K562 (cell line): Measurements from ENCODE around the gene GOLT1A. TPM values are rescaled to one million over a fixed set of nuclear protein-coding genes. Genes with fewer than 3 reads are reported as not detected.

Experiments
- GABPA ChIP-seq: fragments of 200-800 bp; sonication (Bioruptor generic); conservative IDR thresholded peaks from 2 replicates; pipeline ENCODE4 v1.6.1; 2016; ENCODE audit warnings: low read depth, missing genetic modification characterization, missing compliant biosample characterization
- NFE2 ChIP-seq: IDR thresholded peaks from 2 replicates; pipeline ENCODE4 v1.6.1; 2014; ENCODE audit warnings: antibody characterized with exemption, low read depth
- ZBTB11 ChIP-seq, 3 experiments: fragments of 200-800 bp in 1 of 3; fragments of 250-450 bp in 1 of 3; fragments of 450-650 bp in 1 of 3; sonication (Bioruptor Pico) in 1 of 3; sonication (Bioruptor generic) in 1 of 3; formaldehyde crosslinking in 1 of 3; IDR thresholded peaks; 2 replicates each; pipeline versions ENCODE4 v1.6.1 to v1.8.0; 2016 to 2022; ENCODE audit warnings: mild to moderate bottlenecking in 2 of 3, missing genetic modification characterization in 2 of 3, missing compliant biosample characterization in 1 of 3, moderate library complexity in 1 of 3
- ZBTB33 ChIP-seq: sonication (generic); formaldehyde crosslinking; IDR thresholded peaks from 2 replicates; pipeline ENCODE4 v1.8.1; 2023; ENCODE audit warnings: mild to moderate bottlenecking, missing genetic modification reagents
- ZNF174 ChIP-seq: fragments of 250-450 bp; sonication (Bioruptor Pico); IDR thresholded peaks from 2 replicates; pipeline ENCODE4 v1.4.0; 2020; ENCODE audit warnings: mild to moderate bottlenecking
- ZNF766 ChIP-seq: fragments of 200-800 bp; sonication (Bioruptor generic); conservative IDR thresholded peaks from 2 replicates; pipeline ENCODE4 v1.6.1; 2016; ENCODE audit warnings: missing genetic modification characterization, missing compliant biosample characterization
- polyA plus RNA-seq, 8 experiments: library from polyadenylated mRNA; depleted of rRNA in 4 of 8; stranded (reverse) in 5 of 8; unstranded in 3 of 8; fragments of >200 nt; fragmentation: Nextera tagmentation in 2 of 8; fragmentation: Illumina TruSeq in 1 of 8; extraction: Ambion mirVana in 2 of 8; extraction: Trizol in 1 of 8; gene quantifications; 2 replicates each; pipeline versions ENCODE4 v1.2.1 to v1.2.3, GENCODE V29; 2011 to 2014; ENCODE audit warnings: inconsistent platforms in 1 of 8, missing spikeins in 1 of 8
- total RNA-seq, 7 experiments: library from RNA; depleted of rRNA in 6 of 7; stranded (reverse); fragments of >200 nt in 6 of 7; fragmentation: Illumina TruSeq in 2 of 7; extraction: Trizol in 2 of 7; gene quantifications; 2 replicates each; pipeline versions ENCODE4 v1.2.1 to v1.2.3, GENCODE V29; 2011 to 2021; ENCODE audit warnings: low replicate concordance in 1 of 7
- TF ChIP-seq, protein P1 (sequence below), 2 experiments: fragments of 200-800 bp in 1 of 2; sonication (Bioruptor generic) in 1 of 2; sonication (generic) in 1 of 2; formaldehyde crosslinking in 1 of 2; IDR thresholded peaks in 1 of 2; conservative IDR thresholded peaks in 1 of 2; 2 replicates each; pipeline versions ENCODE4 v1.5.0 to v1.6.1; 2016 to 2020; ENCODE audit warnings: missing compliant biosample characterization in 1 of 2, missing genetic modification characterization in 1 of 2, missing genetic modification reagents in 1 of 2

Gene GOLT1A
- total and polyA plus RNA-seq, 9 of the 15 experiments (the other 6 are each of a cell fraction or from before 2014, with no cell fraction given), result not detected

GRCh38 chr1:204178487-204179281, 35.1 kb downstream of the GOLT1A start (continued):
- TF ChIP-seq ZBTB11 (CRISPR knock-in tag; IDR thresholded peaks at IDR 0.05), result peak in 1 of 3 experiments; percentile 47; a peak in 1 of 6 replicates
- peak; percentile 77 for TF ChIP-seq NFE2
- peak; percentile 17; the same call in 1 of the 2 replicates for TF ChIP-seq ZNF766
- 0 out of 2 replicates have a peak, but pooled peaks have one; percentile 20 for TF ChIP-seq GABPA
- TF ChIP-seq ZBTB33 (CRISPR knock-in tag), result peak; percentile 80; the same call in 1 of the 2 replicates
- TF ChIP-seq, protein P1, sequence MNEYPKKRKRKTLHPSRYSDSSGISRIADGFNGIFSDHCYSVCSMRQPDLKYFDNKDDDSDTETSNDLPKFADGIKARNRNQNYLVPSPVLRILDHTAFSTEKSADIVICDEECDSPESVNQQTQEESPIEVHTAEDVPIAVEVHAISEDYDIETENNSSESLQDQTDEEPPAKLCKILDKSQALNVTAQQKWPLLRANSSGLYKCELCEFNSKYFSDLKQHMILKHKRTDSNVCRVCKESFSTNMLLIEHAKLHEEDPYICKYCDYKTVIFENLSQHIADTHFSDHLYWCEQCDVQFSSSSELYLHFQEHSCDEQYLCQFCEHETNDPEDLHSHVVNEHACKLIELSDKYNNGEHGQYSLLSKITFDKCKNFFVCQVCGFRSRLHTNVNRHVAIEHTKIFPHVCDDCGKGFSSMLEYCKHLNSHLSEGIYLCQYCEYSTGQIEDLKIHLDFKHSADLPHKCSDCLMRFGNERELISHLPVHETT (CRISPR knock-in tag; conservative IDR thresholded peaks at IDR 0.05 in 1 of 2, IDR thresholded peaks at IDR 0.05 in 1 of 2), result peak in 1 of 2 experiments; percentile 57; a peak in 2 of 4 replicates
- TF ChIP-seq ZNF174 (CRISPR knock-in tag), result no peak
- TF ChIP-seq, all 486 proteins: peak for 10
